ENCODE data around the gene SUSD4. TPM values are rescaled to one million over a fixed set of nuclear protein-coding genes. Genes with fewer than 3 reads are reported as not detected.
A peak's percentile ranks its signal among the peaks of the same experiment; 100 is the strongest.

The SUSD4 gene
- total and polyA plus RNA-seq, 2 of the 4 experiments (the other 2 are of a cell fraction), result 1.8 to 2.7 TPM

DNA sequence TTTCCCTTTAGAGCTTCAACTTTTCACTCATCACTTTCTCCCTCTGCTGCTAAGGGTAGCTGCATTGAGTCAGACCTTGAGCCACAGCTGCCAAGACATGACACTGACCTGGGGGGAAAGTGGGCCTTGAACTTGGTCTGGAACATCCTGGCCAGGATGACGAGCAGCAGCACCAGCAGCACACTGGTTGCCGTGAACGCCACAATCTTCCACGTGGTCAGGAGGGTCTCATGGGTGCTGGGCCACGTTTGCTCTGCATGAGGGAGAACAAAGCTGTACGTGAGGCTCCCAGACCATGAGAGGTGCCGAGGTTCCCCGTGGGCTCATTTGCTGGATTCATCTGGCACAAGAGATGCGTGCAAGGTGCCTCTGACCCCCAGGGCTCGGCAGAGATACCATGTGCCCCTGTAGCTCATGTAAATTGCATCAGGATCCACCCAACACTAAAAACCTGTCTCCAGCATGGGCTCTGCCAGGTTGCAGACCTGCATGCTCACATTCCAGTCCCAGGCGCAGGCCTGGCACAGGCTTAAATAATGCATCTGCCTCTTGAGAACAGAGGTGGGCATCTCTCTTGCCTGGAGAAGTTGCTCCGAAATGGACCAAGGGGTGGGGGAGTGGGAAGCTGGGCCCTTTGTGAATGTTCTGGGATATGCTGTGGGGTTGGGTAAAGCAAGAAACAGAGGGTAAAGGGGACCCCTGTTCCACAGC is 136.3 kb downstream of the SUSD4 start:
- no peak overlapping the region for H3K23ac ChIP-seq (ENCODE audit: low read depth, low read length)
- no TSS peak for BruUV-seq (replicated peaks)
- peaks cover 13% of the 10 kb centered on the region for H3K4me1 ChIP-seq (ENCODE audit: control insufficient read depth, insufficient read depth, low read length)
- DNase-seq, result peak; percentile 18
- ChIA-PET POLR2A (ENCODE audit: unreplicated experiment) (no interaction called here), CTCF (interaction anchor here (0.6 kb wide), 1 partner anchor 91 kb away, joined by 4 read pairs; no protein-coding TSS in a partner anchor)
- H3K9me1 ChIP-seq (ENCODE audit: insufficient read depth, low read length), result peaks cover 22% of the 10 kb centered on the region
- H2BK120ac ChIP-seq (ENCODE audit: low read depth, low read length), result 0 out of 2 replicates have a peak overlapping the region, but pooled peaks have one; percentile 11
- H2AFZ ChIP-seq (replicated peaks; ENCODE audit: low read length, poor library complexity), result peak overlapping the region; percentile 19
- peaks cover 0 to 3% of the 10 kb centered on the region in 2 experiments; a peak in 1 of 4 replicates for H3K79me1 ChIP-seq (ENCODE audit: low read depth in 1 of 2, low read length in 2 of 2)
- no peaks in the 10 kb centered on the region for H3K36me3 ChIP-seq (ENCODE audit: control insufficient read depth, insufficient read depth, low read length)
- H3K56ac ChIP-seq (ENCODE audit: extremely low read depth, insufficient read depth, low read length), result no peak overlapping the region
- no peak overlapping the region for H3K18ac ChIP-seq (ENCODE audit: low read depth, low read length)
- H4K8ac ChIP-seq (ENCODE audit: low read depth in 2 of 2, low read length in 2 of 2), result no peak overlapping the region
- dilution Hi-C loops (cut with HindIII; ENCODE audit: low sequenced_read_pairs, unreplicated experiment), result no loop called here
- H3K4me2 ChIP-seq (ENCODE audit: low read depth, low read length), result no peak overlapping the region
- ATAC-seq (ENCODE audit: low read depth), result no peak
- H2BK5ac ChIP-seq (ENCODE audit: low read depth, low read length, poor library complexity, severe bottlenecking), result no peak overlapping the region
- peak overlapping the region; percentile 74 for H2AK5ac ChIP-seq (ENCODE audit: low read depth, low read length)
- no peaks in the 10 kb centered on the region; the same call in 1 of the 2 replicates for H3K27me3 ChIP-seq (ENCODE audit: control insufficient read depth, insufficient read depth, low read length)
- 92% methylated on average over 9 of the region's 12 CpGs; no CpG with 5 or more reads in 1 of the 2 experiments for WGBS, 2 experiments (ENCODE audit: extremely low coverage in 2 of 2, insufficient read length in 1 of 2)
- TF ChIP-seq SMC3 (IDR thresholded peaks at IDR 0.05; ENCODE audit: low read depth, low read length) (no peak), POLR2A (IDR thresholded peaks at IDR 0.05; ENCODE audit: low read depth, low read length) (no peak), MXI1 (IDR thresholded peaks at IDR 0.05; ENCODE audit: borderline replicate concordance, low read depth, low read length) (no peak), CEBPB (IDR thresholded peaks at IDR 0.05; ENCODE audit: low read depth, low read length) (no peak), MAZ (IDR thresholded peaks at IDR 0.05; ENCODE audit: borderline replicate concordance, low read depth, low read length) (no peak), RAD21 (IDR thresholded peaks at IDR 0.05; ENCODE audit: low read length) (no peak), NFE2L2 (IDR thresholded peaks at IDR 0.05; ENCODE audit: low read depth, low read length) (no peak), FOS (IDR thresholded peaks at IDR 0.05; ENCODE audit: low read depth, low read length) (no peak), CHD1 (IDR thresholded peaks at IDR 0.05; ENCODE audit: low read depth, low read length) (no peak), RCOR1 (IDR thresholded peaks at IDR 0.05; ENCODE audit: insufficient replicate concordance, low read length) (no peak)
- TF ChIP-seq, protein P1, sequence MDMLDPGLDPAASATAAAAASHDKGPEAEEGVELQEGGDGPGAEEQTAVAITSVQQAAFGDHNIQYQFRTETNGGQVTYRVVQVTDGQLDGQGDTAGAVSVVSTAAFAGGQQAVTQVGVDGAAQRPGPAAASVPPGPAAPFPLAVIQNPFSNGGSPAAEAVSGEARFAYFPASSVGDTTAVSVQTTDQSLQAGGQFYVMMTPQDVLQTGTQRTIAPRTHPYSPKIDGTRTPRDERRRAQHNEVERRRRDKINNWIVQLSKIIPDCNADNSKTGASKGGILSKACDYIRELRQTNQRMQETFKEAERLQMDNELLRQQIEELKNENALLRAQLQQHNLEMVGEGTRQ (IDR thresholded peaks at IDR 0.05; ENCODE audit: low read depth, low read length), result no peak
- TF ChIP-seq, protein P2, sequence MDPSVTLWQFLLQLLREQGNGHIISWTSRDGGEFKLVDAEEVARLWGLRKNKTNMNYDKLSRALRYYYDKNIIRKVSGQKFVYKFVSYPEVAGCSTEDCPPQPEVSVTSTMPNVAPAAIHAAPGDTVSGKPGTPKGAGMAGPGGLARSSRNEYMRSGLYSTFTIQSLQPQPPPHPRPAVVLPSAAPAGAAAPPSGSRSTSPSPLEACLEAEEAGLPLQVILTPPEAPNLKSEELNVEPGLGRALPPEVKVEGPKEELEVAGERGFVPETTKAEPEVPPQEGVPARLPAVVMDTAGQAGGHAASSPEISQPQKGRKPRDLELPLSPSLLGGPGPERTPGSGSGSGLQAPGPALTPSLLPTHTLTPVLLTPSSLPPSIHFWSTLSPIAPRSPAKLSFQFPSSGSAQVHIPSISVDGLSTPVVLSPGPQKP (IDR thresholded peaks at IDR 0.05; ENCODE audit: borderline replicate concordance, low read depth, low read length), result no peak
- no peak overlapping the region for H3K14ac ChIP-seq (replicated peaks; ENCODE audit: low read depth, low read length)
- H3K4me3 ChIP-seq (ENCODE audit: insufficient read depth, low read depth, low read length), result no peak overlapping the region
- peak overlapping the region; percentile 27; the same call in 1 of the 3 replicates for H2BK15ac ChIP-seq (ENCODE audit: low read depth, low read length)
- peak overlapping the region; percentile 34 for H2AK9ac ChIP-seq (replicated peaks; ENCODE audit: low read depth, low read length, poor library complexity)
- no peaks in the 10 kb centered on the region for H4K20me1 ChIP-seq (ENCODE audit: insufficient read depth, low read length)
- in situ Hi-C loops (cut with MboI; ENCODE audit: low sequenced_read_pairs), result no loop called here
- H4K5ac ChIP-seq (ENCODE audit: low read depth, low read length), result no peak overlapping the region
- H3K4ac ChIP-seq (ENCODE audit: low read depth, low read length), result peak overlapping the region; percentile 13; the same call in 1 of the 2 replicates
- H3K27ac ChIP-seq (ENCODE audit: insufficient read depth, low read length), result no peak overlapping the region
- H2BK20ac ChIP-seq (ENCODE audit: low read depth, low read length), result no peak overlapping the region
- no peak overlapping the region for H3K9ac ChIP-seq (ENCODE audit: low read depth, low read length)
- intact Hi-C loops (cut with micrococcal nuclease), result no loop called here
- no peaks in the 10 kb centered on the region for H3K9me3 ChIP-seq (ENCODE audit: control insufficient read depth, insufficient read depth, low read length)
- no peak overlapping the region; the same call in 1 of the 2 replicates for H4K91ac ChIP-seq (ENCODE audit: insufficient read depth, low read depth, low read length)
